Measurements from ENCODE around the gene DYNC2H1. TPM values are rescaled to one million over a fixed set of nuclear protein-coding genes. Genes with fewer than 3 reads are reported as not detected.

The DYNC2H1 gene
- total RNA-seq, 2 donors from 2014 or later = 2.1 to 2.8 TPM

DNA sequence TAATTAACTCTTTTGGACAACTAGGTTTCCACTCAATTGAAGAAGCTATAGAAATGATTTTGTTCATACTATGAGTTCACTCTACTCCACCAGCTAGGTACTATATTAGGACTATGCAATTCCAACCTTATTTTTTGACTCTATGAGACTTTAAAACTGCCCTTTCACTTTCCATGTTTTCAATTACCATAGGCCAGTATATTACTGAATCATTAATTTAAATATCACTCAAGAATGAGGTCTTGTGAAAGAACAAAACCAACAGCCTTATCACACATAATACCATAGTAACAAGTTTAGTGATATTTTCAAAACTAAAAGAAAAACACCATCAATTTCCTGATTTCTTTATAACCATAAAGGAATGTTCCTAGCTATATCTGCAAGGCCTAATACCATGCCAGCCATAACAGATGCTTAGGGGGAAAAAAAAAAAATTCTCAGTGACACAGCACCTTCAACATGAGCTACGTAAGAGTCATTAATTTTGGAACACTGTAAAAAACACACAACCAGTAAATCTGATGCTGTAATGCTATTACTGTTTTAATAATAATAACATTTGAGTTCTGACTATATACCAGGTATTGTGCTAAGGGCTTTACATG lies 23.4 kb upstream of the DYNC2H1 start:
- no peak overlapping the region for H3K4me3 ChIP-seq
- TF ChIP-seq, protein P1, sequence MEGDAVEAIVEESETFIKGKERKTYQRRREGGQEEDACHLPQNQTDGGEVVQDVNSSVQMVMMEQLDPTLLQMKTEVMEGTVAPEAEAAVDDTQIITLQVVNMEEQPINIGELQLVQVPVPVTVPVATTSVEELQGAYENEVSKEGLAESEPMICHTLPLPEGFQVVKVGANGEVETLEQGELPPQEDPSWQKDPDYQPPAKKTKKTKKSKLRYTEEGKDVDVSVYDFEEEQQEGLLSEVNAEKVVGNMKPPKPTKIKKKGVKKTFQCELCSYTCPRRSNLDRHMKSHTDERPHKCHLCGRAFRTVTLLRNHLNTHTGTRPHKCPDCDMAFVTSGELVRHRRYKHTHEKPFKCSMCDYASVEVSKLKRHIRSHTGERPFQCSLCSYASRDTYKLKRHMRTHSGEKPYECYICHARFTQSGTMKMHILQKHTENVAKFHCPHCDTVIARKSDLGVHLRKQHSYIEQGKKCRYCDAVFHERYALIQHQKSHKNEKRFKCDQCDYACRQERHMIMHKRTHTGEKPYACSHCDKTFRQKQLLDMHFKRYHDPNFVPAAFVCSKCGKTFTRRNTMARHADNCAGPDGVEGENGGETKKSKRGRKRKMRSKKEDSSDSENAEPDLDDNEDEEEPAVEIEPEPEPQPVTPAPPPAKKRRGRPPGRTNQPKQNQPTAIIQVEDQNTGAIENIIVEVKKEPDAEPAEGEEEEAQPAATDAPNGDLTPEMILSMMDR (IDR thresholded peaks at IDR 0.05) = no peak
- no peaks in the 10 kb centered on the region for H3K36me3 ChIP-seq
- H3K27ac ChIP-seq = no peak overlapping the region
- no peak for DNase-seq
- no peaks in the 10 kb centered on the region for H3K9me3 ChIP-seq
- H3K4me1 ChIP-seq = peaks cover 6% of the 10 kb centered on the region
- no peaks in the 10 kb centered on the region for H3K27me3 ChIP-seq
- intact Hi-C loops (cut with DNase I) = no loop called here
- no peak overlapping the region for H3K9ac ChIP-seq (ENCODE audit: low read depth in 2 of 2, low read length in 2 of 2)

DNA sequence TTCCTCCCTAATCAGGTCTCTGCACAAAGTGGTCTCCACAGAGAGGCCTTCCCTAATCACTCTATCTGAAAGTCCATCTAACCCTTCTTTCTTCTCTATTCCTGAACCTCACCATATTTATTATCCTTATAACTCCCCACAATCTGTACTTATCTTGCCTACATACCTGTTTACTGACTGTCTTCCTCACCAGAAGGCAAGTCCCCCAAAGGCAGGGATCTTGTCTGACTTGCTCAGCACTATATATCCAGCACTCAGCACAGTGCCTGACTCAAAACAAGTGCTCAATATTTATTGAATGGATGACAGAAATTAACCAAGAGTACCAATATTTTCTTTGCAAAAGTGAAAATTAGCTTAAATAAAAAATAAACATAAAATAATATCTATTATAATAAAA lies 22.8 kb upstream of the DYNC2H1 start:
- H3K27me3 ChIP-seq = no peaks in the 10 kb centered on the region
- TF ChIP-seq, protein P1 (IDR thresholded peaks at IDR 0.05) = no peak
- DNase-seq = no peak
- H3K27ac ChIP-seq = no peak overlapping the region
- H3K4me3 ChIP-seq = no peak overlapping the region
- no peaks in the 10 kb centered on the region for H3K36me3 ChIP-seq
- H3K4me1 ChIP-seq = peaks cover 9% of the 10 kb centered on the region
- H3K9ac ChIP-seq (ENCODE audit: low read depth in 2 of 2, low read length in 2 of 2) = no peak overlapping the region
- H3K9me3 ChIP-seq = no peaks in the 10 kb centered on the region
- intact Hi-C loops (cut with DNase I) = no loop called here

DNA sequence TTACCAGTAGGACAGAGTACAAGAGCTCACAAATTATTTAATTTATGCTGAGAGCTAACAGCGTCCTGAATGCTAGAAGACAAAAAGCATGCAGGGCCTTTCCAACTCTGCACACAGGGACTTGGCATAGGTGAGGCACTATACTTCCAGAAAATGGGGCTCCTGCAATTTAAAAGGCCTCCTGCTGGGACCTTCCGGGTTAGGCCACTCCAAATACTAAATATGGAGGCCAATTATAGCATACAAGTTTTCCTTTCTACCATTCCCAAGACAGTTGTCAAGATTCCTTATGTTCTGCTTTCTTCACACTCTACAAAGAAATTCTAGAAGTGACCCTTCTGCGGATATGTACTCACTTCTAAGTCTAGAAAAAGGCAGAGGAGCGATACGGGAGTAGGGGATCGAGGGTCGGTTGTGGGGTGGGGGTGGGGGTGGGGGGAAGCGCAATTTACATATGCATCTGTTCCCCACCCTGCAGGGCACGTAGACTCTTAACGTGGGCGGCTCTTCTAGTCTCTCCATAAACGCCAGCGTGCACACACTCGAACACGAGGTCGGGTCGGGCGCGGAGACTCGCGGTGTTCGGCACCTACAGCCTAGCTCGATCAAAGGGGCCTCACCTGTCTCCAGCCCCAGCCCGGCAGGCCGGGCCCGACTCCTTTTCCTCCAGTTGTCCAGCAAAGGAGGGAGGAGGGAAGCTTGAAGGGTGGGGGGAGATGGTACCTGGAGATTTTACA lies 18.0 kb upstream of the DYNC2H1 start:
- TF ChIP-seq, protein P1 (IDR thresholded peaks at IDR 0.05) = no peak
- peak overlapping the region; percentile 93 for H3K4me3 ChIP-seq
- H3K9ac ChIP-seq (ENCODE audit: low read depth in 2 of 2, low read length in 2 of 2) = peak overlapping the region; percentile 81 to 84
- H3K27me3 ChIP-seq = no peaks in the 10 kb centered on the region
- H3K4me1 ChIP-seq = peaks cover 9% of the 10 kb centered on the region
- H3K36me3 ChIP-seq = no peaks in the 10 kb centered on the region
- H3K9me3 ChIP-seq = no peaks in the 10 kb centered on the region
- H3K27ac ChIP-seq = peak overlapping the region; percentile 77
- peak; percentile 56 for DNase-seq
- intact Hi-C loops (cut with DNase I) = no loop called here

DNA sequence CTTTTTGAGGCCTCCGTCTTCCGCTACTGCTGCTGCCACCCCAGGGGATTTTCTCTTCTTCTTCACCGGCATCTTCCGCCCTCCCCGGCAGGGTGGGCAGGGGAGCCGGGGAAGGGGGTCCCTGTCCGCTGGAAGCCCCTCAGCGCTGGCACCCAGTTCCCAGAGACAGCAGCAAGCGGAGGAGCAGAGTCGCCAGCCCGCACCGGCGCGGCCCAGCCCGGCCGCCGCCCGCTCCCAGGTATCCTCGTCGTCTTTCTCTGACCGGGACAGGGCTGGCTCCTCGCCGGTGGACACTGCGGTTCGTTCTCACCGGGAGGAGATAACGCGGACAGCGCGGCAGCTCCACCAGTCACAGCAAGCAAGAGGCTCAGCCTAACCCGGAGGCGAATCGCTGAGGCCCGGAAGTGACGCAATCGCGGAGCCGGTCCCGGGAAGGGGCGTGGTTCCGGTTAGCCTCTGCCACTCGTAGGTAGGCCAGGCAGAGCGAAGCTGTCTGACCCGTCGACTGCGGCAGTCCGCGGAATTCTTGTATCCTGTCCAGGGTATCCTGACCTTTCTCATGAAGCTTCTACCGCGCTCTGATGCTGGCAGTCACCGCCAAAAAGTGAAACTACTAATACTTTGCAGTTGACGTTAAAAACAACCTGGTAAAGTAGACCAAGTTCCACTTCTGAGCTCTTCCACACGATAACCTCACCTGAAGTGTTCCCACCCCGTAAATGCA lies 17.3 kb upstream of the DYNC2H1 start, which contains the start of gene DCUN1D5:
TSS of gene DCUN1D5 (minus strand) at position 360 of the 724 bp plus-strand sequence. CDS start at position 72, 288 bp downstream.
- intact Hi-C loops (cut with DNase I) = no loop called here

DNA sequence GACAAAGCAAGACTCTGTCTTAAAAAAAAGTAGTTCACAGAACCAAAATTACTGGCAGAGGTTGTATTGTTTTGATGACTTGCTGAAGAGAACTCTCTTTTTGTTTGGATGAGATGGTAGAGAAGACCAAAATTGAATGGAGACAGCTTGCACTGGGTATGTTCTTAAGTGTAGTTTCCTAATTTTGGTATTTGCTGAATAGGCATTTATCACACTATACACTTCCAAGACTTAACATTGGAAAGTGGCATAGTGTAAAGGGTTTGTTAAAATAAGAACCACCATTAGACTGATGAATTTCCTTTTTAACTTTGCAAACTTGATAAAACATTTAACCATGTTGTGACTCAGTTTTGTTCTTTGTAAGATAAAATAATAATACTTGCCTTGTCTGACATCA lies 11.9 kb upstream of the DYNC2H1 start:
- intact Hi-C loops (cut with DNase I) = no loop called here
- Histone ChIP-seq H3K27me3 (no peaks in the 10 kb centered on the region), H3K9ac (ENCODE audit: low read depth in 2 of 2, low read length in 2 of 2) (no peak overlapping the region)

More for the DNA sequence above, 17.3 kb upstream of the DYNC2H1 start, which contains the start of gene DCUN1D5:
- H3K4me1 ChIP-seq = peaks cover 9% of the 10 kb centered on the region
- H3K9ac ChIP-seq (ENCODE audit: low read depth in 2 of 2, low read length in 2 of 2) = peak within 1 kb of the TSS; percentile 81 to 84
- no peaks in the 10 kb centered on the region for H3K27me3 ChIP-seq
- TF ChIP-seq, protein P1 (IDR thresholded peaks at IDR 0.05) = no peak
- peak within 1 kb of the TSS; percentile 93 for H3K4me3 ChIP-seq
- no peaks in the 10 kb centered on the region for H3K36me3 ChIP-seq
- H3K27ac ChIP-seq = peak within 1 kb of the TSS; percentile 77
- DNase-seq = peak; percentile 98
- H3K9me3 ChIP-seq = no peaks in the 10 kb centered on the region

More for the DNA sequence above, 11.9 kb upstream of the DYNC2H1 start:
- TF ChIP-seq, protein P1 (IDR thresholded peaks at IDR 0.05) = no peak
- Histone ChIP-seq H3K36me3 (no peaks in the 10 kb centered on the region), H3K4me1 (no peaks in the 10 kb centered on the region), H3K4me3 (no peak overlapping the region), H3K9me3 (no peaks in the 10 kb centered on the region), H3K27ac (no peak overlapping the region)
- no peak for DNase-seq
